ENCODE results near the gene POC5. TPM values are rescaled to one million over a fixed set of nuclear protein-coding genes. Genes with fewer than 3 reads are reported as not detected.
"Not testable (repeated sequence)": the region's sequence is repeated elsewhere in the genome, so short reads cannot be mapped to it uniquely, and the experiment has no call there.

Gene POC5
- total RNA-seq, 4 donors from 2014 or later = 10.9 to 21.6 (median 11.4) TPM

GRCh38 chr5:75753182-75753581, 35.9 kb upstream of the POC5 start:
- H3K27ac ChIP-seq = no peak overlapping the region
- 79% methylated on average over 4 of the region's 4 CpGs for WGBS
- H3K9me3 ChIP-seq = no peaks in the 10 kb centered on the region
- H3K4me1 ChIP-seq = no peaks in the 10 kb centered on the region
- H3K36me3 ChIP-seq = no peaks in the 10 kb centered on the region
- TF ChIP-seq EP300 (IDR thresholded peaks at IDR 0.05) (no peak), CTCF (IDR thresholded peaks at IDR 0.05) (no peak), POLR2AphosphoS5 (IDR thresholded peaks at IDR 0.05) (no peak), POLR2A (IDR thresholded peaks at IDR 0.05) (no peak)
- H3K27me3 ChIP-seq = peaks cover 11% of the 10 kb centered on the region
- no peak for DNase-seq (ENCODE audit: low spot score in 2 of 2)
- no peak overlapping the region for H3K4me3 ChIP-seq

GRCh38 chr5:75744355-75744754, 27.1 kb upstream of the POC5 start:
- H3K4me1 ChIP-seq = no peaks in the 10 kb centered on the region
- H3K9me3 ChIP-seq = no peaks in the 10 kb centered on the region
- no peak for DNase-seq (ENCODE audit: low spot score in 2 of 2)
- H3K27me3 ChIP-seq = no peaks in the 10 kb centered on the region
- H3K36me3 ChIP-seq = no peaks in the 10 kb centered on the region
- H3K4me3 ChIP-seq = no peak overlapping the region
- WGBS = 85% methylated on average over 3 of the region's 3 CpGs
- no peak for TF ChIP-seq POLR2AphosphoS5 (IDR thresholded peaks at IDR 0.05)
- no peak for TF ChIP-seq POLR2A (IDR thresholded peaks at IDR 0.05)
- TF ChIP-seq CTCF (IDR thresholded peaks at IDR 0.05) = no peak
- TF ChIP-seq EP300 (IDR thresholded peaks at IDR 0.05) = no peak
- H3K27ac ChIP-seq = no peak overlapping the region

- Histone ChIP-seq H3K9me3 (no peaks in the 10 kb centered on the region), H3K27ac (no peak overlapping the region), H3K27me3 (peaks cover 3% of the 10 kb centered on the region), H3K36me3 (no peaks in the 10 kb centered on the region), H3K4me3 (no peak overlapping the region), H3K4me1 (no peaks in the 10 kb centered on the region)
- 83% methylated on average over 8 of the region's 8 CpGs for WGBS
- no peak for TF ChIP-seq CTCF (IDR thresholded peaks at IDR 0.05)
- no peak for TF ChIP-seq POLR2A (IDR thresholded peaks at IDR 0.05)
- TF ChIP-seq POLR2AphosphoS5 (IDR thresholded peaks at IDR 0.05) = no peak
- no peak for TF ChIP-seq EP300 (IDR thresholded peaks at IDR 0.05)
- no peak for DNase-seq (ENCODE audit: low spot score in 2 of 2)
Measured at GRCh38 chr5:75736273-75736672, 19.0 kb upstream of the POC5 start.

GRCh38 chr5:75734913-75735789, 17.9 kb upstream of the POC5 start:
- 48% methylated on average over 6 of the region's 6 CpGs for WGBS
- H3K4me3 ChIP-seq = no peak overlapping the region
- DNase-seq (ENCODE audit: low spot score in 2 of 2) = no peak
- H3K4me1 ChIP-seq = no peaks in the 10 kb centered on the region
- no peaks in the 10 kb centered on the region for H3K9me3 ChIP-seq
- no peaks in the 10 kb centered on the region for H3K36me3 ChIP-seq
- no peak overlapping the region for H3K27ac ChIP-seq
- TF ChIP-seq CTCF (IDR thresholded peaks at IDR 0.05) (peak in 1 of 2 donors; percentile 23), EP300 (IDR thresholded peaks at IDR 0.05) (no peak), POLR2A (IDR thresholded peaks at IDR 0.05) (no peak), POLR2AphosphoS5 (IDR thresholded peaks at IDR 0.05) (no peak)
- H3K27me3 ChIP-seq = peaks cover 3% of the 10 kb centered on the region

GRCh38 chr5:75733767-75734166, 16.5 kb upstream of the POC5 start:
- H3K36me3 ChIP-seq = no peaks in the 10 kb centered on the region
- no peaks in the 10 kb centered on the region for H3K4me1 ChIP-seq
- H3K27ac ChIP-seq = no peak overlapping the region
- no peak overlapping the region for H3K4me3 ChIP-seq
- H3K9me3 ChIP-seq = no peaks in the 10 kb centered on the region
- no peak for TF ChIP-seq POLR2A (IDR thresholded peaks at IDR 0.05)
- TF ChIP-seq POLR2AphosphoS5 (IDR thresholded peaks at IDR 0.05) = no peak
- TF ChIP-seq EP300 (IDR thresholded peaks at IDR 0.05) = no peak
- no peak for TF ChIP-seq CTCF (IDR thresholded peaks at IDR 0.05)
- DNase-seq (ENCODE audit: low spot score in 2 of 2) = no peak
- H3K27me3 ChIP-seq = peaks cover 3% of the 10 kb centered on the region
- 100% methylated on average over 1 of the region's 1 CpG for WGBS

- not testable (repeated sequence) for H3K36me3 ChIP-seq, H3K4me1 ChIP-seq
Measured at GRCh38 chr5:75731515-75731914, 14.3 kb upstream of the POC5 start.

More at GRCh38 chr5:75731515-75731914, 14.3 kb upstream of the POC5 start:
- not testable (repeated sequence) for H3K9me3 ChIP-seq; H3K27me3 ChIP-seq; DNase-seq (ENCODE audit: low spot score in 2 of 2); H3K4me3 ChIP-seq; H3K27ac ChIP-seq
- WGBS = 95% methylated on average over 4 of the region's 4 CpGs

Data from suprapubic skin (tissue), 4 donors.